ENCODE results near the gene GORASP1. TPM values are rescaled to one million over a fixed set of nuclear protein-coding genes. Genes with fewer than 3 reads are reported as not detected.
A peak's percentile ranks its signal among the peaks of the same experiment; 100 is the strongest.

The GORASP1 gene
- polyA plus RNA-seq, 1 donor from 2014 or later, result 55.6 TPM

DNA sequence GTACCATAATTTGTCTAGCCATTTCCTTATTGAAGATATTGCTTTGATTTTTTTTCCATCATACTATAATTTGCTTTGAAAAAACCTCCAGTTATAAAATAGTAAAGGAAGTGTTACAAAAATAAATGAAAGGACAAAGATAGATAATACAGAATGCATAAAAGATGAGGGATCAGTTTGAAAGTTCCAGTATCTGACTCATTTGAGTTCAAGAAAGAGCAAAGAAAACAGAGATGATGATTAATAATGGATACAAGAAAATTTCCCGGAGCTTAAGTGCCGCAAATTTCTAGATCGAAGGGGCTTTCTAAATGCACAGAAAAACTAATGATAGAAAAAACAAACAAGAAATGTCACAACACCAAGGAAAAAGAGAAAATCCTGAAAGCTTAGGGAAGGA is 51.3 kb downstream of the GORASP1 start:
- H4K20me1 ChIP-seq (ENCODE audit: insufficient read depth), result no peaks in the 10 kb centered on the region
- H3K9ac ChIP-seq (ENCODE audit: low read length), result no peak overlapping the region
- H3K36me3 ChIP-seq (ENCODE audit: insufficient read depth, low read length), result peaks cover 4% of the 10 kb centered on the region
- H3K79me2 ChIP-seq (replicated peaks; ENCODE audit: insufficient read depth, low read length), result peaks cover 78% of the 10 kb centered on the region
- H3K9me3 ChIP-seq (ENCODE audit: low read length), result no peaks in the 10 kb centered on the region
- H3K27me3 ChIP-seq (ENCODE audit: insufficient read depth, low read depth, low read length), result no peaks in the 10 kb centered on the region
- no peak overlapping the region for H3K4me3 ChIP-seq (ENCODE audit: low read length)
- H3F3A ChIP-seq (ENCODE audit: insufficient read depth, low read length, poor library complexity, severe bottlenecking), result no peaks in the 10 kb centered on the region
- no peak overlapping the region for H3K27ac ChIP-seq (ENCODE audit: low read length)
- no peaks in the 10 kb centered on the region for H3K9me2 ChIP-seq (ENCODE audit: insufficient read depth, low read length)
- H2AFZ ChIP-seq (ENCODE audit: low read depth, low read length), result no peak overlapping the region
- TF ChIP-seq SMC3 (conservative IDR thresholded peaks at IDR 0.05; ENCODE audit: poor library complexity) (no peak), RAD21 (conservative IDR thresholded peaks at IDR 0.05) (no peak)
- TF ChIP-seq, protein P1, sequence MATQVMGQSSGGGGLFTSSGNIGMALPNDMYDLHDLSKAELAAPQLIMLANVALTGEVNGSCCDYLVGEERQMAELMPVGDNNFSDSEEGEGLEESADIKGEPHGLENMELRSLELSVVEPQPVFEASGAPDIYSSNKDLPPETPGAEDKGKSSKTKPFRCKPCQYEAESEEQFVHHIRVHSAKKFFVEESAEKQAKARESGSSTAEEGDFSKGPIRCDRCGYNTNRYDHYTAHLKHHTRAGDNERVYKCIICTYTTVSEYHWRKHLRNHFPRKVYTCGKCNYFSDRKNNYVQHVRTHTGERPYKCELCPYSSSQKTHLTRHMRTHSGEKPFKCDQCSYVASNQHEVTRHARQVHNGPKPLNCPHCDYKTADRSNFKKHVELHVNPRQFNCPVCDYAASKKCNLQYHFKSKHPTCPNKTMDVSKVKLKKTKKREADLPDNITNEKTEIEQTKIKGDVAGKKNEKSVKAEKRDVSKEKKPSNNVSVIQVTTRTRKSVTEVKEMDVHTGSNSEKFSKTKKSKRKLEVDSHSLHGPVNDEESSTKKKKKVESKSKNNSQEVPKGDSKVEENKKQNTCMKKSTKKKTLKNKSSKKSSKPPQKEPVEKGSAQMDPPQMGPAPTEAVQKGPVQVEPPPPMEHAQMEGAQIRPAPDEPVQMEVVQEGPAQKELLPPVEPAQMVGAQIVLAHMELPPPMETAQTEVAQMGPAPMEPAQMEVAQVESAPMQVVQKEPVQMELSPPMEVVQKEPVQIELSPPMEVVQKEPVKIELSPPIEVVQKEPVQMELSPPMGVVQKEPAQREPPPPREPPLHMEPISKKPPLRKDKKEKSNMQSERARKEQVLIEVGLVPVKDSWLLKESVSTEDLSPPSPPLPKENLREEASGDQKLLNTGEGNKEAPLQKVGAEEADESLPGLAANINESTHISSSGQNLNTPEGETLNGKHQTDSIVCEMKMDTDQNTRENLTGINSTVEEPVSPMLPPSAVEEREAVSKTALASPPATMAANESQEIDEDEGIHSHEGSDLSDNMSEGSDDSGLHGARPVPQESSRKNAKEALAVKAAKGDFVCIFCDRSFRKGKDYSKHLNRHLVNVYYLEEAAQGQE (IDR thresholded peaks at IDR 0.05; ENCODE audit: borderline replicate concordance), result no peak
- TF ChIP-seq, protein P2, sequence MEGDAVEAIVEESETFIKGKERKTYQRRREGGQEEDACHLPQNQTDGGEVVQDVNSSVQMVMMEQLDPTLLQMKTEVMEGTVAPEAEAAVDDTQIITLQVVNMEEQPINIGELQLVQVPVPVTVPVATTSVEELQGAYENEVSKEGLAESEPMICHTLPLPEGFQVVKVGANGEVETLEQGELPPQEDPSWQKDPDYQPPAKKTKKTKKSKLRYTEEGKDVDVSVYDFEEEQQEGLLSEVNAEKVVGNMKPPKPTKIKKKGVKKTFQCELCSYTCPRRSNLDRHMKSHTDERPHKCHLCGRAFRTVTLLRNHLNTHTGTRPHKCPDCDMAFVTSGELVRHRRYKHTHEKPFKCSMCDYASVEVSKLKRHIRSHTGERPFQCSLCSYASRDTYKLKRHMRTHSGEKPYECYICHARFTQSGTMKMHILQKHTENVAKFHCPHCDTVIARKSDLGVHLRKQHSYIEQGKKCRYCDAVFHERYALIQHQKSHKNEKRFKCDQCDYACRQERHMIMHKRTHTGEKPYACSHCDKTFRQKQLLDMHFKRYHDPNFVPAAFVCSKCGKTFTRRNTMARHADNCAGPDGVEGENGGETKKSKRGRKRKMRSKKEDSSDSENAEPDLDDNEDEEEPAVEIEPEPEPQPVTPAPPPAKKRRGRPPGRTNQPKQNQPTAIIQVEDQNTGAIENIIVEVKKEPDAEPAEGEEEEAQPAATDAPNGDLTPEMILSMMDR (IDR thresholded peaks at IDR 0.05; ENCODE audit: poor library complexity, severe bottlenecking), result no peak
- no peak overlapping the region for H3K4me2 ChIP-seq (ENCODE audit: low read length)

DNA sequence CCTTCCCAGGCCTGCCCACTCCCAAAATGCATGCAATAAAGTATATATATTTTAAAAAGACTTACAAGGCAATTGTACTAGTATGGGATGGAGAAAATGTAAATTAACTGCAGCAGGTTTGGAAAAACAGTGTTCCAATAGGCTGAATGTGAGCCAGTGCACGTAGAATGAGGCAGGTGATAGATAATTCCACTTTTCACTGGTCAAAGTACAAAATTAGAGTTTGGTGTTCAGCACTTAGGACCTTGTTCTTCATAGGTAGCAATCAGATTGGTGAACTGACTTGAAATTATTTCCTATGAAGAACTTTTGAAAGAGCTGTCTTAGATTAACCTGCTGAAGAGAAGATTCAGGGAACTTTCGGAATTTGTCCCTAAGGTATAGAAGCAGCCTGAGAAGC is 53.7 kb downstream of the GORASP1 start:
- peak overlapping the region; percentile 87 for H3K4me3 ChIP-seq (ENCODE audit: low read length)
- no peaks in the 10 kb centered on the region for H3F3A ChIP-seq (ENCODE audit: insufficient read depth, low read length, poor library complexity, severe bottlenecking)
- H3K79me2 ChIP-seq (replicated peaks; ENCODE audit: insufficient read depth, low read length), result peaks cover 56% of the 10 kb centered on the region

More for the DNA sequence above, 53.7 kb downstream of the GORASP1 start:
- Histone ChIP-seq H3K9me3 (ENCODE audit: low read length) (no peaks in the 10 kb centered on the region), H4K20me1 (ENCODE audit: insufficient read depth) (no peaks in the 10 kb centered on the region), H3K9ac (ENCODE audit: low read length) (peak overlapping the region; percentile 97), H3K36me3 (ENCODE audit: insufficient read depth, low read length) (peaks cover 4% of the 10 kb centered on the region), H2AFZ (ENCODE audit: low read depth, low read length) (no peak overlapping the region), H3K9me2 (ENCODE audit: insufficient read depth, low read length) (no peaks in the 10 kb centered on the region), H3K27me3 (ENCODE audit: insufficient read depth, low read depth, low read length) (no peaks in the 10 kb centered on the region), H3K4me2 (ENCODE audit: low read length) (peak overlapping the region; percentile 74), H3K27ac (ENCODE audit: low read length) (no peak overlapping the region)
- TF ChIP-seq MXI1 (conservative IDR thresholded peaks at IDR 0.05; ENCODE audit: poor library complexity, severe bottlenecking), result no peak
- TF ChIP-seq EZH2 (IDR thresholded peaks at IDR 0.05; ENCODE audit: borderline replicate concordance, insufficient read depth, low read length, poor library complexity, severe bottlenecking), result no peak
- TF ChIP-seq RAD21 (conservative IDR thresholded peaks at IDR 0.05), result no peak
- TF ChIP-seq, protein P2 (IDR thresholded peaks at IDR 0.05; ENCODE audit: poor library complexity, severe bottlenecking), result no peak
- TF ChIP-seq SMC3 (conservative IDR thresholded peaks at IDR 0.05; ENCODE audit: poor library complexity), result no peak
- no peak for TF ChIP-seq EP300 (conservative IDR thresholded peaks at IDR 0.05; ENCODE audit: poor library complexity, severe bottlenecking)
- TF ChIP-seq, protein P1 (IDR thresholded peaks at IDR 0.05; ENCODE audit: borderline replicate concordance), result no peak
- TF ChIP-seq TAF1 (IDR thresholded peaks at IDR 0.05; ENCODE audit: low read depth), result no peak
- no peak for TF ChIP-seq POLR2AphosphoS5 (IDR thresholded peaks at IDR 0.05)
